GM12873 (cell line): ENCODE results near the gene EOMES.

Source experiments
- CTCF ChIP-seq: IDR thresholded peaks from 2 replicates; pipeline ENCODE4 v1.5.1; 2012; ENCODE audit warnings: low read depth, mild to moderate bottlenecking, moderate library complexity, low read length, control low read depth; ENCODE audit not compliant: insufficient read depth; ENCODE audit errors: missing control alignments

EOMES gene

GRCh38 chr3:27669591-27669990 lies 52.5 kb downstream of the EOMES start:
- no peak for TF ChIP-seq CTCF

GRCh38 chr3:27667751-27668150 lies 54.4 kb downstream of the EOMES start:
- TF ChIP-seq CTCF, result no peak

- TF ChIP-seq CTCF, result no peak
These were observed 55.4 kb downstream of the EOMES start for GRCh38 chr3:27666708-27667107.

GRCh38 chr3:27666272-27666671 lies 55.9 kb downstream of the EOMES start:
- no peak for TF ChIP-seq CTCF
